ENCODE data around the gene RNPC3. TPM values are rescaled to one million over a fixed set of nuclear protein-coding genes. Genes with fewer than 3 reads are reported as not detected.

The RNPC3 gene
- total and polyA plus RNA-seq, 9 of the 15 experiments (the other 6 are each of a cell fraction or from before 2014, with no cell fraction given), result 5.4 to 31.4 (median 17.1) TPM

GRCh38 chr1:103525114-103525606 lies 339 bp upstream of the RNPC3 start:
- POLR2A ChIA-PET, result interaction anchor here (0.6 to 0.8 kb wide), 3 partner anchors 49 to 1915 kb away, joined by 3 read pairs; no protein-coding TSS in a partner anchor
- peak overlapping the region; percentile 38 for H3K4me3 ChIP-seq
- peaks cover 19% of the 10 kb centered on the region for H3K36me3 ChIP-seq (ENCODE audit: control insufficient read depth, insufficient read depth, low read length)
- CTCF ChIA-PET (ENCODE audit: low intra/inter-chr PET ratio), result interaction anchor here (1.0 kb wide), 1 partner anchor 12 kb away, joined by 3 read pairs; no protein-coding TSS in a partner anchor
- DNase-seq (ENCODE audit: extremely low read depth in 1 of 4, low spot score in 3 of 4) (peak; percentile 70 to 77 (median 72)), ATAC-seq (peak; percentile 86), FAIRE-seq (peak; percentile 48)
- no peak for TF ChIP-seq CAMTA2 (CRISPR knock-in tag; conservative IDR thresholded peaks at IDR 0.05)
- no peak for TF ChIP-seq ZFPM2 (CRISPR knock-in tag; IDR thresholded peaks at IDR 0.05)
- TF ChIP-seq KLF13 (tag; IDR thresholded peaks at IDR 0.05; ENCODE audit: borderline replicate concordance, low read depth), result no peak
- no peak for TF ChIP-seq PHB (CRISPR knock-in tag; IDR thresholded peaks at IDR 0.05)
- peak; percentile 15; the same call in 1 of the 2 replicates for TF ChIP-seq BHLHE40 (IDR thresholded peaks at IDR 0.05; ENCODE audit: low read length)
- TF ChIP-seq, protein P1, sequence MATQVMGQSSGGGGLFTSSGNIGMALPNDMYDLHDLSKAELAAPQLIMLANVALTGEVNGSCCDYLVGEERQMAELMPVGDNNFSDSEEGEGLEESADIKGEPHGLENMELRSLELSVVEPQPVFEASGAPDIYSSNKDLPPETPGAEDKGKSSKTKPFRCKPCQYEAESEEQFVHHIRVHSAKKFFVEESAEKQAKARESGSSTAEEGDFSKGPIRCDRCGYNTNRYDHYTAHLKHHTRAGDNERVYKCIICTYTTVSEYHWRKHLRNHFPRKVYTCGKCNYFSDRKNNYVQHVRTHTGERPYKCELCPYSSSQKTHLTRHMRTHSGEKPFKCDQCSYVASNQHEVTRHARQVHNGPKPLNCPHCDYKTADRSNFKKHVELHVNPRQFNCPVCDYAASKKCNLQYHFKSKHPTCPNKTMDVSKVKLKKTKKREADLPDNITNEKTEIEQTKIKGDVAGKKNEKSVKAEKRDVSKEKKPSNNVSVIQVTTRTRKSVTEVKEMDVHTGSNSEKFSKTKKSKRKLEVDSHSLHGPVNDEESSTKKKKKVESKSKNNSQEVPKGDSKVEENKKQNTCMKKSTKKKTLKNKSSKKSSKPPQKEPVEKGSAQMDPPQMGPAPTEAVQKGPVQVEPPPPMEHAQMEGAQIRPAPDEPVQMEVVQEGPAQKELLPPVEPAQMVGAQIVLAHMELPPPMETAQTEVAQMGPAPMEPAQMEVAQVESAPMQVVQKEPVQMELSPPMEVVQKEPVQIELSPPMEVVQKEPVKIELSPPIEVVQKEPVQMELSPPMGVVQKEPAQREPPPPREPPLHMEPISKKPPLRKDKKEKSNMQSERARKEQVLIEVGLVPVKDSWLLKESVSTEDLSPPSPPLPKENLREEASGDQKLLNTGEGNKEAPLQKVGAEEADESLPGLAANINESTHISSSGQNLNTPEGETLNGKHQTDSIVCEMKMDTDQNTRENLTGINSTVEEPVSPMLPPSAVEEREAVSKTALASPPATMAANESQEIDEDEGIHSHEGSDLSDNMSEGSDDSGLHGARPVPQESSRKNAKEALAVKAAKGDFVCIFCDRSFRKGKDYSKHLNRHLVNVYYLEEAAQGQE (IDR thresholded peaks at IDR 0.05; ENCODE audit: borderline replicate concordance), result no peak
- TF ChIP-seq, protein P1 (CRISPR knock-in tag; IDR thresholded peaks at IDR 0.05; ENCODE audit: low read depth), result no peak
- peak; percentile 23 for TF ChIP-seq PHF20 (IDR thresholded peaks at IDR 0.05; ENCODE audit: partially characterized antibody)
- no peak for TF ChIP-seq HNRNPL (IDR thresholded peaks at IDR 0.05; ENCODE audit: low read depth, low read length)
- no peak for TF ChIP-seq HLTF (IDR thresholded peaks at IDR 0.05)
- TF ChIP-seq HDAC2 (IDR thresholded peaks at IDR 0.05), result no peak
- TF ChIP-seq KHSRP (IDR thresholded peaks at IDR 0.05), result no peak
- no peak for TF ChIP-seq SMARCC2 (IDR thresholded peaks at IDR 0.05; ENCODE audit: low read depth)
- H3K9ac ChIP-seq (ENCODE audit: insufficient read depth in 1 of 2, low read depth in 2 of 2, low read length in 2 of 2), result peak overlapping the region in 1 of 2 experiments; percentile 56; a peak in 2 of 4 replicates
- H2AFZ ChIP-seq (ENCODE audit: low read depth, low read length), result peak overlapping the region; percentile 77
- H4K20me1 ChIP-seq (replicated peaks; ENCODE audit: control insufficient read depth, insufficient read depth, low read length), result no peaks in the 10 kb centered on the region
- intact Hi-C loops (cut with micrococcal nuclease), result no loop called here
- H3K79me2 ChIP-seq (ENCODE audit: control insufficient read depth, insufficient read depth, low read length), result peaks cover 36% of the 10 kb centered on the region
- in situ Hi-C loops (cut with MboI), result no loop called here
- no TSS peak for BruUV-seq (replicated peaks)
- H3K27me3 ChIP-seq (ENCODE audit: control insufficient read depth in 2 of 2, insufficient read depth in 2 of 2, low read length in 2 of 2), result no peaks in the 10 kb centered on the region
- peaks cover 3 to 6% of the 10 kb centered on the region in 2 experiments; a peak in 3 of 5 replicates for H3K4me1 ChIP-seq (replicated peaks in 1 of 2; ENCODE audit: control insufficient read depth in 2 of 2, insufficient read depth in 2 of 2, low read length in 2 of 2)
- H3K4me2 ChIP-seq (ENCODE audit: insufficient read depth, low read length), result peak overlapping the region; percentile 74
- no peaks in the 10 kb centered on the region for H3K9me1 ChIP-seq (ENCODE audit: control insufficient read depth, insufficient read depth, low read length)
- no peaks in the 10 kb centered on the region for H3K9me3 ChIP-seq (replicated peaks; ENCODE audit: control insufficient read depth, insufficient read depth, low read depth, low read length)
- H3K27ac ChIP-seq (ENCODE audit: extremely low read depth, low read depth, low read length), result peak overlapping the region; percentile 52
- WGBS (ENCODE audit: insufficient coverage, low coverage, missing lambda C conversion rate), result 12% methylated on average over 3 of the region's 34 CpGs
